ENCODE data around the gene SP3.

GRCh38 chr2:173997269-173997668 is 32.1 kb upstream of the SP3 start:
- TF ChIP-seq CTCF (conservative IDR thresholded peaks at IDR 0.05; ENCODE audit: low read length) (no peak), EZH2phosphoT487 (IDR thresholded peaks at IDR 0.05; ENCODE audit: borderline replicate concordance, low read depth, low read length) (no peak)
